SK-N-SH (cell line): ENCODE measurements around the gene AP2S1. TPM values are rescaled to one million over a fixed set of nuclear protein-coding genes. Genes with fewer than 3 reads are reported as not detected.

Experiments used
- CHD2 ChIP-seq: fragments of 150-350 bp; IDR thresholded peaks from 2 replicates; pipeline ENCODE4 v1.6.1; 2018; ENCODE audit warnings: low read length; ENCODE audit not compliant: partially characterized antibody
- EP300 ChIP-seq, 2 experiments: IDR thresholded peaks; 2 replicates each; pipeline versions ENCODE4 v1.4.0 to v1.6.1; 2012; ENCODE audit warnings: borderline replicate concordance in 1 of 2, low read depth in 1 of 2, low read length in 1 of 2
- JUND ChIP-seq: IDR thresholded peaks from 2 replicates; pipeline ENCODE4 v1.4.0; 2012
- MEF2A ChIP-seq: IDR thresholded peaks from 2 replicates; pipeline ENCODE4 v1.4.0; 2012; ENCODE audit warnings: low read depth, borderline replicate concordance
- MXI1 ChIP-seq: IDR thresholded peaks from 2 replicates; pipeline ENCODE4 v1.6.1; 2012; ENCODE audit warnings: mild to moderate bottlenecking, low read depth, low read length, improper control_type of control experiment
- NFIC ChIP-seq: IDR thresholded peaks from 2 replicates; pipeline ENCODE4 v1.4.0; 2012; ENCODE audit warnings: borderline replicate concordance
- NRF1 ChIP-seq: IDR thresholded peaks from 2 replicates; pipeline ENCODE4 v1.6.1; 2012; ENCODE audit warnings: low read depth, mild to moderate bottlenecking, low read length
- PBX3 ChIP-seq: IDR thresholded peaks from 2 replicates; pipeline ENCODE4; 2012
- POLR2AphosphoS5 ChIP-seq: IDR thresholded peaks from 2 replicates; pipeline ENCODE4 v1.6.1; 2012; ENCODE audit warnings: low read depth, low read length
- RAD21 ChIP-seq: IDR thresholded peaks from 2 replicates; pipeline ENCODE4 v1.6.1; 2012; ENCODE audit warnings: mild to moderate bottlenecking, low read length
- REST ChIP-seq: IDR thresholded peaks from 2 replicates; pipeline ENCODE4 v1.6.1; 2012; ENCODE audit warnings: mild to moderate bottlenecking, low read depth, low read length, moderate library complexity
- RFX5 ChIP-seq: IDR thresholded peaks from 2 replicates; pipeline ENCODE4 v1.6.1; 2012; ENCODE audit warnings: mild to moderate bottlenecking, improper control_type of control experiment, low read length
- RXRA ChIP-seq: IDR thresholded peaks from 2 replicates; pipeline ENCODE4 v1.4.0; 2012; ENCODE audit warnings: low read depth, mild to moderate bottlenecking, borderline replicate concordance
- SIN3A ChIP-seq: IDR thresholded peaks from 2 replicates; pipeline ENCODE4 v1.6.1; 2012; ENCODE audit warnings: low read depth, mild to moderate bottlenecking, low read length, moderate library complexity, borderline replicate concordance
- SMC3 ChIP-seq: IDR thresholded peaks from 2 replicates; pipeline ENCODE4 v1.6.1; 2012; ENCODE audit warnings: low read depth, low read length, improper control_type of control experiment
- TAF1 ChIP-seq: IDR thresholded peaks from 2 replicates; pipeline ENCODE4 v1.6.1; 2012; ENCODE audit warnings: low read depth, mild to moderate bottlenecking, low read length, moderate library complexity, borderline replicate concordance
- TCF12 ChIP-seq: IDR thresholded peaks from 2 replicates; pipeline ENCODE4 v1.4.0; 2012
- YY1 ChIP-seq: IDR thresholded peaks from 2 replicates; pipeline ENCODE4 v1.4.0; 2012; ENCODE audit warnings: low read depth, mild to moderate bottlenecking
- ZBTB33 ChIP-seq: IDR thresholded peaks from 2 replicates; pipeline ENCODE4 v1.4.0; 2012; ENCODE audit warnings: low read depth, borderline replicate concordance
- polyA plus RNA-seq, 3 experiments: library from polyadenylated mRNA; depleted of rRNA; stranded (reverse); fragments of >200 nt; gene quantifications; 2 replicates each; pipeline ENCODE4 v1.2.3, GENCODE V29; 2012

Gene AP2S1
- polyA plus RNA-seq, 1 of the 3 experiments (the other 2 are of a cell fraction) = 565 TPM

- TF ChIP-seq RFX5 = no peak
- no peak for TF ChIP-seq JUND
- TF ChIP-seq ZBTB33 = no peak
- TF ChIP-seq SMC3 = no peak
- no peak for TF ChIP-seq TAF1
- no peak for TF ChIP-seq RAD21
- TF ChIP-seq SIN3A = no peak
- 0 out of 4 replicates have a peak, but pooled peaks of 1 of the 2 experiments have one; percentile 8 for TF ChIP-seq EP300 (IDR thresholded peaks at IDR 0.05; ENCODE audit: borderline replicate concordance in 1 of 2, low read depth in 1 of 2, low read length in 1 of 2)
- TF ChIP-seq YY1 = no peak
- TF ChIP-seq REST = no peak
- TF ChIP-seq POLR2AphosphoS5 = peak; percentile 50; the same call in 1 of the 2 replicates
- TF ChIP-seq TCF12 = peak; percentile 66
- TF ChIP-seq MEF2A = no peak
- TF ChIP-seq NFIC = peak; percentile 87
- no peak for TF ChIP-seq MXI1
- peak; percentile 87 for TF ChIP-seq PBX3
- TF ChIP-seq NRF1 = no peak
- no peak for TF ChIP-seq RXRA
- no peak for TF ChIP-seq CHD2
Observed at GRCh38 chr19:46859637-46860124, 9.0 kb upstream of the AP2S1 start (continued).
